GM12878 (cell line): Measurements from ENCODE around the gene CRYZL1. TPM values are rescaled to one million over a fixed set of nuclear protein-coding genes. Genes with fewer than 3 reads are reported as not detected.

Experiments
- ATAC-seq: fragments of 200-7000 bp; cut with Tn5 transposase; 3 replicates; pipeline ENCODE4 v1.9.1; 2020; ENCODE audit warnings: mild to moderate bottlenecking, moderate library complexity
- BruUV-seq: library from RNA; stranded (reverse); fragments of 400-500 nt; replicated peaks from 2 replicates; lab custom pipeline; 2021; lab: Mats Ljungman, UMichigan
- CTCF ChIA-PET: fragments of 300-600 bp; sonication (Branson Sonifier 250); formaldehyde crosslinking; extraction: SDS; loops from one replicate; lab custom pipeline; 2021; ENCODE audit warnings: inconsistent platforms; lab: Yijun Ruan, JAX
- POLR2A ChIA-PET: fragments of 350-600 bp; formaldehyde crosslinking; extraction: SDS; loops from one replicate; lab custom pipeline; 2021; ENCODE audit warnings: inconsistent platforms; lab: Charles Lee
- RAD21 ChIA-PET: fragments of 300-600 bp; sonication (Branson Sonifier 250); formaldehyde crosslinking; loops from one replicate; lab custom pipeline; 2023; ENCODE audit warnings: antibody characterized with exemption; ENCODE audit not compliant: unreplicated experiment; lab: Charles Lee
- SMC1A ChIA-PET: fragments of 300-600 bp; sonication (Branson Sonifier 250); formaldehyde crosslinking; loops from one replicate; lab custom pipeline; 2023; ENCODE audit not compliant: unreplicated experiment, uncharacterized antibody; lab: Charles Lee
- DNase-seq: peaks from one replicate; pipeline ENCODE4 v3.0.0-alpha.2; 2011; ENCODE audit warnings: low read depth, low spot score
- FAIRE-seq: peaks from 3 replicates; lab custom pipeline; 2011; peaks lifted over from hg19 to GRCh38; lab: Jason Lieb, UNC
- H2AFZ ChIP-seq: 2 replicates; pipeline ENCODE4 v1.6.0; 2011; ENCODE audit warnings: low read depth, low read length, control low read depth; ENCODE audit not compliant: control insufficient read depth
- H3K27ac ChIP-seq: 2 replicates; pipeline ENCODE4 v1.5.1; 2011; ENCODE audit warnings: control low read depth; ENCODE audit not compliant: control insufficient read depth, insufficient read depth
- H3K27me3 ChIP-seq, 2 experiments: replicated peaks in 1 of 2; 2 replicates each; pipeline versions ENCODE4 v1.6.0 to v1.6.1; 2011; ENCODE audit warnings: low read length in 1 of 2; ENCODE audit not compliant: control insufficient read depth in 2 of 2, insufficient read depth in 2 of 2
- H3K36me3 ChIP-seq, 2 experiments: 2 replicates each; pipeline ENCODE4 v1.5.1; 2011; ENCODE audit warnings: low read length in 1 of 2; ENCODE audit not compliant: control insufficient read depth in 2 of 2, insufficient read depth in 2 of 2
- H3K4me1 ChIP-seq: 2 replicates; pipeline ENCODE4 v1.6.1; 2011; ENCODE audit warnings: mild to moderate bottlenecking, low read length, moderate library complexity, mixed read lengths; ENCODE audit not compliant: control insufficient read depth, insufficient read depth
- H3K4me2 ChIP-seq: 2 replicates; pipeline ENCODE4 v1.6.0; 2011; ENCODE audit warnings: control low read depth; ENCODE audit not compliant: control insufficient read depth, insufficient read depth
- H3K4me3 ChIP-seq: fragments of 200-600 bp; sonication (generic); 2 replicates; pipeline ENCODE4 v1.5.1; 2016
- H3K79me2 ChIP-seq: 2 replicates; pipeline ENCODE4 v1.6.0; 2011; ENCODE audit warnings: low read length; ENCODE audit not compliant: control insufficient read depth, insufficient read depth
- H3K9ac ChIP-seq: 2 replicates; pipeline ENCODE4 v1.8.0; 2011; ENCODE audit warnings: low read length, control low read depth, mixed read lengths; ENCODE audit not compliant: control insufficient read depth, insufficient read depth
- H3K9me3 ChIP-seq: replicated peaks from 3 replicates; pipeline ENCODE4 v1.5.1; 2011; ENCODE audit warnings: mild to moderate bottlenecking, low read length; ENCODE audit not compliant: control insufficient read depth, insufficient read depth
- H4K20me1 ChIP-seq: 2 replicates; pipeline ENCODE4 v1.6.0; 2011; ENCODE audit not compliant: control insufficient read depth, insufficient read depth
- CHD4 ChIP-seq: fragments of 200-600 bp; sonication (generic); IDR thresholded peaks from 2 replicates; pipeline ENCODE4 v1.6.1; 2016; ENCODE audit warnings: mild to moderate bottlenecking
- EED ChIP-seq: sonication (generic); IDR thresholded peaks from 2 replicates; pipeline ENCODE4 v1.6.1; 2016; ENCODE audit warnings: antibody characterized with exemption, low read depth
- GABPA ChIP-seq: IDR thresholded peaks from 2 replicates; pipeline ENCODE4 v1.6.1; 2014; ENCODE audit warnings: antibody characterized with exemption, low read depth, mild to moderate bottlenecking, inconsistent platforms
- HCFC1 ChIP-seq: fragments of 150-350 bp; IDR thresholded peaks from 2 replicates; pipeline ENCODE4 v1.6.1; 2014; ENCODE audit warnings: low read length
- MTA2 ChIP-seq: fragments of 450-650 bp; IDR thresholded peaks from 2 replicates; pipeline ENCODE4 v1.6.1; 2016; ENCODE audit warnings: low read depth, mild to moderate bottlenecking, moderate library complexity
- MYB ChIP-seq: fragments of 150-350 bp; IDR thresholded peaks from 2 replicates; pipeline ENCODE4 v1.6.1; 2014; ENCODE audit warnings: mild to moderate bottlenecking, low read depth, low read length, borderline replicate concordance
- NRF1 ChIP-seq: conservative IDR thresholded peaks from 2 replicates; pipeline ENCODE4 v1.6.1; 2011; ENCODE audit warnings: mild to moderate bottlenecking, low read depth, low read length, improper control_type of control experiment
- PAX5 ChIP-seq: IDR thresholded peaks from 2 replicates; pipeline ENCODE4 v1.6.1; 2011; ENCODE audit warnings: low read depth, low read length, borderline replicate concordance
- RBBP5 ChIP-seq: fragments of 200-600 bp; sonication (generic); conservative IDR thresholded peaks from 2 replicates; pipeline ENCODE4 v1.6.1; 2016
- RFX5 ChIP-seq: IDR thresholded peaks from 2 replicates; pipeline ENCODE4 v1.6.1; 2011; ENCODE audit warnings: low read depth, low read length, improper control_type of control experiment
- RUNX3 ChIP-seq: IDR thresholded peaks from 2 replicates; pipeline ENCODE4 v1.6.1; 2012; ENCODE audit warnings: low read length, inconsistent platforms
- SMARCA5 ChIP-seq: fragments of 450-650 bp; IDR thresholded peaks from 2 replicates; pipeline ENCODE4 v1.6.1; 2017; ENCODE audit warnings: mild to moderate bottlenecking
- SREBF1 ChIP-seq: IDR thresholded peaks from 2 replicates; pipeline ENCODE4 v1.6.1; 2012; ENCODE audit warnings: mild to moderate bottlenecking, low read length
- TCF12 ChIP-seq: IDR thresholded peaks from 2 replicates; pipeline ENCODE4 v1.6.1; 2011; ENCODE audit warnings: low read depth, mild to moderate bottlenecking, low read length
- YY1 ChIP-seq: IDR thresholded peaks from 2 replicates; pipeline ENCODE4 v1.6.1; 2011; ENCODE audit warnings: low read depth, mild to moderate bottlenecking, low read length
- ZNF622 ChIP-seq: fragments of 450-650 bp; IDR thresholded peaks from 2 replicates; pipeline ENCODE4 v1.6.1; 2017; ENCODE audit warnings: mild to moderate bottlenecking, inconsistent platforms
- WGBS: methylation state at CpG from one replicate; pipeline ENCODE4 v1.1.6; 2016; ENCODE audit warnings: low lambda C conversion rate; ENCODE audit not compliant: insufficient replicate concordance, insufficient coverage; ENCODE audit errors: missing lambda C conversion rate; 5-methylcytosine and 5-hydroxymethylcytosine counted together
- in situ Hi-C: fragments of 300-500 bp; cut with MboI; formaldehyde crosslinking; loops from 9 replicates; pipeline ENCODE4 v1.14.3; 2018; ENCODE audit warnings: mixed read lengths
- intact Hi-C: fragments of 100-400 bp; cut with micrococcal nuclease; formaldehyde crosslinking; loops from one replicate; pipeline ENCODE4 v1.14.2; 2022; ENCODE audit not compliant: unreplicated experiment
- polyA plus RNA-seq, 11 experiments: library from polyadenylated mRNA; depleted of rRNA in 4 of 11; unstranded in 6 of 11; stranded (reverse) in 5 of 11; fragments of >200 nt; fragmentation: Nextera tagmentation in 4 of 11; fragmentation: Illumina TruSeq in 1 of 11; extraction: Ambion mirVana in 4 of 11; extraction: Trizol in 1 of 11; gene quantifications; 1 replicate in 1 of 11; 2 replicates in 10 of 11; pipeline versions ENCODE4 v1.2.1 to v1.2.3, GENCODE V29; 2011 to 2016; ENCODE audit warnings: inconsistent platforms in 2 of 11, missing spikeins in 2 of 11, low read depth in 1 of 11
- total RNA-seq, 4 experiments: library from RNA; depleted of rRNA in 3 of 4; stranded (reverse); fragments of >200 nt in 3 of 4; fragmentation: Illumina TruSeq in 1 of 4; extraction: Trizol in 1 of 4; gene quantifications; 2 replicates each; pipeline versions ENCODE4 v1.2.1 to v1.2.3, GENCODE V29; 2013 to 2021
- TF ChIP-seq, protein P1 (sequence below): IDR thresholded peaks from 2 replicates; pipeline ENCODE4 v1.6.1; 2011; ENCODE audit warnings: borderline replicate concordance, low read depth, mild to moderate bottlenecking, moderate library complexity, low read length; ENCODE audit not compliant: insufficient read depth, poor library complexity, severe bottlenecking
- TF ChIP-seq, protein P2 (sequence below): IDR thresholded peaks from 2 replicates; pipeline ENCODE4 v1.6.1; 2011; ENCODE audit warnings: borderline replicate concordance, low read depth, mild to moderate bottlenecking, moderate library complexity, mixed read lengths, low read length; ENCODE audit not compliant: insufficient read depth; ENCODE audit errors: extremely low read length
- TF ChIP-seq, protein P3 (sequence below): IDR thresholded peaks from 2 replicates; pipeline ENCODE4 v1.6.1; 2012; ENCODE audit warnings: low read depth, low read length, improper control_type of control experiment

The CRYZL1 gene
- total and polyA plus RNA-seq, 10 of the 15 experiments (the other 5 are each of a cell fraction or from before 2014, with no cell fraction given) = 14.3 to 72.4 (median 30.7) TPM

DNA sequence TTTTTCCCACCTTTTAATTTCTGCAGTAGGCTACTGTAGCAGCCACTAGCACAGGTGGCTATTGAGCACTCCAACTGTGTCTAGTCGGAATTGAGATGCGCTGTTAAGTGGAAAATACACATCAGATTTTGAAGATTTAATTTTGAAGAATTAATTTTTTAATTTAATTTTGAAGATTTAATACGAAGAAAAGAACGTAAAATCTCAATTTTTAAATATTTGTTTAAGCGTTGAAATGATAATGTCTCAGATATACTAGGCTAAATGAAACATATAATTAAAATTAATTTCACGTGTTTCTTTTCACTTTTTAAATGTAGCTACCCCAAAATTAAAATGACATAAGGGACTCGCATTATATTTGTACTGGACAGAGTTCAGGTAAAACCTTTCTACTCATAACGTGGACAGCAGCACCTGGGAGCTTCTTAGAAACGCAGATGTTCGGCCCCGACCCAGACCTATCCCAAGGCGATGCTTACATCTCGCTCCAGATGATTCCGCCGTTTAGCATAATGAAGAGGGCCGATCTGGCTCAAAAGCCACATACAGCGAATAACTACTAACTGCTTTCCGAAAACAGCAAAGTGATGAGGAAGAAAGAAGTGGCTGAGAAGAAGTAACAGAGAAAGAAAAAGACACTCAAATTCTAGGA lies 717 bp downstream of the CRYZL1 start (continued):
- TF ChIP-seq RBBP5 = no peak
- no peak for TF ChIP-seq YY1
- no peak for TF ChIP-seq TCF12
- TF ChIP-seq ZNF622 = no peak
- TF ChIP-seq RFX5 = no peak

DNA sequence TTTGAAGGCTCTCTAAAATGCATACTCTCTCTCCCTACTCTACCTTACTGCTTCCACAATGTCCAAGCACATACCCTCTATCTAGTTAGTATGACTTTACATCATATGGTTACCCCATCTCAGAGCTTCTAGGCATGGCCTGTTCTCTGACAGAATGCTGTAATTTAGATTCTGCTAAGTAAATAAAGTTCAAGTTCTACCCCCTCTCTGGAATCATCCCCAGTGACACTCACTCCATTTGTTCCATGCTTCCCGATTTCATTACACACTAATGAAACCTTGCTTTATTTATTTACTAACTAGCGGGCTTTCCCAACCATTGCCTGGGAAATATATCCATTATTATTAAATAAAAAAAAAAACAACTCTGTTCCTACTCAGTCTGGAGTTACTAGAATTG lies 7.3 kb downstream of the CRYZL1 start:
- ATAC-seq (no peak), DNase-seq (no peak), FAIRE-seq (no peak)
- no peak overlapping the region for H3K4me3 ChIP-seq
- intact Hi-C loops (no loop called here), in situ Hi-C loops (loop anchor here (25.0 kb wide), 1 partner anchor 1247 kb away; the partner anchor contains the start of gene URB1)
- no peaks in the 10 kb centered on the region for H3K4me1 ChIP-seq
- H3K36me3 ChIP-seq = no peaks in the 10 kb centered on the region; a peak in 1 of 4 replicates
- no peaks in the 10 kb centered on the region for H3K27me3 ChIP-seq
- ChIA-PET CTCF (interaction anchor here (0.6 kb wide), 1 partner anchor 706 kb away, joined by 4 read pairs; no protein-coding TSS in a partner anchor), POLR2A (no interaction called here), RAD21 (no interaction called here), SMC1A (no interaction called here)
- no peaks in the 10 kb centered on the region for H3K9me3 ChIP-seq
- 98% methylated on average over 2 of the region's 2 CpGs for WGBS
- BruUV-seq = no TSS peak
- no peak overlapping the region for H3K4me2 ChIP-seq
- H3K27ac ChIP-seq = no peak overlapping the region
- no peak overlapping the region for H2AFZ ChIP-seq
- H4K20me1 ChIP-seq = no peaks in the 10 kb centered on the region
- no peak overlapping the region for H3K9ac ChIP-seq
- no peaks in the 10 kb centered on the region for H3K79me2 ChIP-seq
- TF ChIP-seq RFX5 (no peak), SREBF1 (no peak), EED (no peak), PAX5 (no peak), GABPA (no peak), SMARCA5 (no peak), HCFC1 (no peak), MTA2 (no peak), RUNX3 (no peak), CHD4 (no peak), MYB (no peak), NRF1 (no peak)
- TF ChIP-seq, protein P1, sequence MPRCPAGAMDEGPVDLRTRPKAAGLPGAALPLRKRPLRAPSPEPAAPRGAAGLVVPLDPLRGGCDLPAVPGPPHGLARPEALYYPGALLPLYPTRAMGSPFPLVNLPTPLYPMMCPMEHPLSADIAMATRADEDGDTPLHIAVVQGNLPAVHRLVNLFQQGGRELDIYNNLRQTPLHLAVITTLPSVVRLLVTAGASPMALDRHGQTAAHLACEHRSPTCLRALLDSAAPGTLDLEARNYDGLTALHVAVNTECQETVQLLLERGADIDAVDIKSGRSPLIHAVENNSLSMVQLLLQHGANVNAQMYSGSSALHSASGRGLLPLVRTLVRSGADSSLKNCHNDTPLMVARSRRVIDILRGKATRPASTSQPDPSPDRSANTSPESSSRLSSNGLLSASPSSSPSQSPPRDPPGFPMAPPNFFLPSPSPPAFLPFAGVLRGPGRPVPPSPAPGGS = no peak
- TF ChIP-seq, protein P2, sequence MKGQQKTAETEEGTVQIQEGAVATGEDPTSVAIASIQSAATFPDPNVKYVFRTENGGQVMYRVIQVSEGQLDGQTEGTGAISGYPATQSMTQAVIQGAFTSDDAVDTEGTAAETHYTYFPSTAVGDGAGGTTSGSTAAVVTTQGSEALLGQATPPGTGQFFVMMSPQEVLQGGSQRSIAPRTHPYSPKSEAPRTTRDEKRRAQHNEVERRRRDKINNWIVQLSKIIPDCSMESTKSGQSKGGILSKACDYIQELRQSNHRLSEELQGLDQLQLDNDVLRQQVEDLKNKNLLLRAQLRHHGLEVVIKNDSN = no peak
- TF ChIP-seq, protein P3, sequence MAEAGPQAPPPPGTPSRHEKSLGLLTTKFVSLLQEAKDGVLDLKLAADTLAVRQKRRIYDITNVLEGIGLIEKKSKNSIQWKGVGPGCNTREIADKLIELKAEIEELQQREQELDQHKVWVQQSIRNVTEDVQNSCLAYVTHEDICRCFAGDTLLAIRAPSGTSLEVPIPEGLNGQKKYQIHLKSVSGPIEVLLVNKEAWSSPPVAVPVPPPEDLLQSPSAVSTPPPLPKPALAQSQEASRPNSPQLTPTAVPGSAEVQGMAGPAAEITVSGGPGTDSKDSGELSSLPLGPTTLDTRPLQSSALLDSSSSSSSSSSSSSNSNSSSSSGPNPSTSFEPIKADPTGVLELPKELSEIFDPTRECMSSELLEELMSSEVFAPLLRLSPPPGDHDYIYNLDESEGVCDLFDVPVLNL = no peak
